OCI-LY7 (cell line): ENCODE data around the gene C10orf95. TPM values are rescaled to one million over a fixed set of nuclear protein-coding genes. Genes with fewer than 3 reads are reported as not detected.

Source experiments
- BruUV-seq: library from RNA; stranded (reverse); fragments of 400-500 nt; replicated peaks from 2 replicates; lab custom pipeline; 2021; lab: Mats Ljungman, UMichigan
- CTCF ChIA-PET: fragments of 300-600 bp; sonication (Branson Sonifier 250); formaldehyde crosslinking; loops from one replicate; lab custom pipeline; 2022; ENCODE audit warnings: antibody characterized with exemption; ENCODE audit not compliant: unreplicated experiment; lab: Charles Lee
- POLR2A ChIA-PET: fragments of 300-600 bp; sonication (Branson Sonifier 250); formaldehyde crosslinking; loops from one replicate; lab custom pipeline; 2022; ENCODE audit warnings: antibody characterized with exemption; lab: Charles Lee
- DNase-seq: peaks from one replicate; pipeline ENCODE4 v3.0.0-alpha.2; 2015; ENCODE audit warnings: low spot score
- H2AFZ ChIP-seq: fragments of 200-600 bp; sonication (generic), shearing (Covaris generic); 2 replicates; pipeline ENCODE4 v1.6.1; 2014; ENCODE audit warnings: mild to moderate bottlenecking, antibody characterized with exemption, low read length, moderate library complexity
- H3K27ac ChIP-seq: fragments of 200-600 bp; sonication (generic); 2 replicates; pipeline ENCODE4 v1.5.1; 2014; ENCODE audit warnings: mixed run types, low read depth, mild to moderate bottlenecking, moderate library complexity, low read length, inconsistent platforms; ENCODE audit not compliant: poor library complexity, severe bottlenecking
- H3K36me3 ChIP-seq: fragments of 200-600 bp; sonication (generic); 2 replicates; pipeline ENCODE4 v1.6.1; 2014; ENCODE audit warnings: mild to moderate bottlenecking, antibody characterized with exemption, low read length, moderate library complexity, mixed read lengths; ENCODE audit not compliant: insufficient read depth
- H3K4me1 ChIP-seq: fragments of 200-600 bp; sonication (generic); 2 replicates; pipeline ENCODE4 v1.5.1; 2014; ENCODE audit warnings: mild to moderate bottlenecking, low read length; ENCODE audit not compliant: insufficient read depth, poor library complexity, severe bottlenecking
- H3K4me2 ChIP-seq: fragments of 200-600 bp; sonication (generic); 2 replicates; pipeline ENCODE4 v1.6.1; 2014; ENCODE audit warnings: mild to moderate bottlenecking, low read length
- H3K4me3 ChIP-seq: fragments of 200-600 bp; sonication (generic); 2 replicates; pipeline ENCODE4 v1.5.1; 2014; ENCODE audit warnings: mild to moderate bottlenecking, low read depth, low read length; ENCODE audit not compliant: poor library complexity, severe bottlenecking
- H3K79me2 ChIP-seq: fragments of 200-600 bp; sonication (generic); 2 replicates; pipeline ENCODE4 v1.6.1; 2016; ENCODE audit warnings: low read depth, mild to moderate bottlenecking, low read length, moderate library complexity, mixed read lengths; ENCODE audit not compliant: insufficient read depth
- H3K9me2 ChIP-seq: fragments of 200-600 bp; sonication (generic); 2 replicates; pipeline ENCODE4 v1.6.1; 2016; ENCODE audit warnings: mild to moderate bottlenecking, low read length, mixed read lengths; ENCODE audit not compliant: insufficient read depth
- H3K9me3 ChIP-seq: fragments of 200-600 bp; sonication (generic); 2 replicates; pipeline ENCODE4 v1.6.1; 2014; ENCODE audit warnings: mild to moderate bottlenecking, mixed run types, low read length, mixed read lengths
- H4K20me1 ChIP-seq: fragments of 200-600 bp; sonication (generic); 2 replicates; pipeline ENCODE4 v1.6.1; 2014; ENCODE audit warnings: mild to moderate bottlenecking, antibody characterized with exemption, low read length, moderate library complexity, mixed read lengths; ENCODE audit not compliant: insufficient read depth
- EZH2phosphoT487 ChIP-seq: fragments of 200-600 bp; sonication (generic); IDR thresholded peaks from 2 replicates; pipeline ENCODE4 v1.6.1; 2018; ENCODE audit warnings: low read depth, borderline replicate concordance, mild to moderate bottlenecking, mixed run types, antibody characterized with exemption, low read length, moderate library complexity, mixed read lengths
- intact Hi-C: fragments of 100-400 bp; cut with micrococcal nuclease; formaldehyde crosslinking; loops from one replicate; pipeline ENCODE4 v1.10.0; 2022; ENCODE audit not compliant: unreplicated experiment
- total RNA-seq, 2 experiments: library from RNA; depleted of rRNA in 1 of 2; stranded (reverse); fragments of >200 nt in 1 of 2; shearing (Covaris generic) in 1 of 2; gene quantifications; 2 replicates each; pipeline ENCODE4 v1.2.3, GENCODE V29; 2014 to 2022
- TF ChIP-seq, protein P1 (sequence below): fragments of 200-600 bp; sonication (generic); conservative IDR thresholded peaks from 2 replicates; pipeline ENCODE4 v1.5.1; 2014; ENCODE audit warnings: mild to moderate bottlenecking, antibody characterized with exemption, low read length, moderate library complexity, mixed read lengths

C10orf95 gene
- total RNA-seq, 2 experiments from 2014 or later = 0.67 to 3.3 TPM

DNA sequence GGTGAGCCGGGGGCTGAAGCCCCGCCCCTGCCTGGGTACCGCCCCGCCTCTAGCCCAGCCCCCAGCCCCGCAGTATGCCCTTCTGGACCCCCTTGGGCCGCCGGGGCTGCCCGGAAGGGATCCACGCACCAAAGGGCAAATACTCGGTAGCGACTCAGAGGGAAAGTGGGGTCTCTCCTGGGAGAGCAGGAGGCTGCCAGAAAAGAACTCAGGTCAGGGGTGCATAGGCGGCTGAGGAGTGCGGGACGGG, 29.9 kb downstream of the C10orf95 start:
- no peaks in the 10 kb centered on the region for H3K9me2 ChIP-seq
- H3K4me1 ChIP-seq = peaks cover 46% of the 10 kb centered on the region
- H3K9me3 ChIP-seq = no peaks in the 10 kb centered on the region
- ChIA-PET POLR2A (interaction anchor here (1.0 to 1.8 kb wide), 6 partner anchors 9 to 91 kb away, joined by 3 to 11 read pairs (median 4); partner anchors contain the start of genes ACTR1A, C10orf95 and CUEDC2), CTCF (no interaction called here)
- peak overlapping the region; percentile 79 for H3K4me3 ChIP-seq
- H2AFZ ChIP-seq = peak overlapping the region; percentile 80; the same call in 1 of the 2 replicates
- H3K4me2 ChIP-seq = peak overlapping the region; percentile 96
- TF ChIP-seq, protein P1, sequence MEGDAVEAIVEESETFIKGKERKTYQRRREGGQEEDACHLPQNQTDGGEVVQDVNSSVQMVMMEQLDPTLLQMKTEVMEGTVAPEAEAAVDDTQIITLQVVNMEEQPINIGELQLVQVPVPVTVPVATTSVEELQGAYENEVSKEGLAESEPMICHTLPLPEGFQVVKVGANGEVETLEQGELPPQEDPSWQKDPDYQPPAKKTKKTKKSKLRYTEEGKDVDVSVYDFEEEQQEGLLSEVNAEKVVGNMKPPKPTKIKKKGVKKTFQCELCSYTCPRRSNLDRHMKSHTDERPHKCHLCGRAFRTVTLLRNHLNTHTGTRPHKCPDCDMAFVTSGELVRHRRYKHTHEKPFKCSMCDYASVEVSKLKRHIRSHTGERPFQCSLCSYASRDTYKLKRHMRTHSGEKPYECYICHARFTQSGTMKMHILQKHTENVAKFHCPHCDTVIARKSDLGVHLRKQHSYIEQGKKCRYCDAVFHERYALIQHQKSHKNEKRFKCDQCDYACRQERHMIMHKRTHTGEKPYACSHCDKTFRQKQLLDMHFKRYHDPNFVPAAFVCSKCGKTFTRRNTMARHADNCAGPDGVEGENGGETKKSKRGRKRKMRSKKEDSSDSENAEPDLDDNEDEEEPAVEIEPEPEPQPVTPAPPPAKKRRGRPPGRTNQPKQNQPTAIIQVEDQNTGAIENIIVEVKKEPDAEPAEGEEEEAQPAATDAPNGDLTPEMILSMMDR = no peak
- no peak for TF ChIP-seq EZH2phosphoT487
- intact Hi-C loops = loop anchor here (1.0 to 5.0 kb wide), 7 partner anchors 11 to 161 kb away; partner anchors contain the start of genes ACTR1A, CUEDC2 and SUFU
- peaks cover 6% of the 10 kb centered on the region; the same call in 1 of the 2 replicates for H3K79me2 ChIP-seq
- peaks cover 11% of the 10 kb centered on the region; the same call in 1 of the 2 replicates for H3K36me3 ChIP-seq
- no peak for DNase-seq
- peak overlapping the region; percentile 82 for H3K27ac ChIP-seq
- TSS peak; percentile 83 for BruUV-seq
- H4K20me1 ChIP-seq = no peaks in the 10 kb centered on the region

DNA sequence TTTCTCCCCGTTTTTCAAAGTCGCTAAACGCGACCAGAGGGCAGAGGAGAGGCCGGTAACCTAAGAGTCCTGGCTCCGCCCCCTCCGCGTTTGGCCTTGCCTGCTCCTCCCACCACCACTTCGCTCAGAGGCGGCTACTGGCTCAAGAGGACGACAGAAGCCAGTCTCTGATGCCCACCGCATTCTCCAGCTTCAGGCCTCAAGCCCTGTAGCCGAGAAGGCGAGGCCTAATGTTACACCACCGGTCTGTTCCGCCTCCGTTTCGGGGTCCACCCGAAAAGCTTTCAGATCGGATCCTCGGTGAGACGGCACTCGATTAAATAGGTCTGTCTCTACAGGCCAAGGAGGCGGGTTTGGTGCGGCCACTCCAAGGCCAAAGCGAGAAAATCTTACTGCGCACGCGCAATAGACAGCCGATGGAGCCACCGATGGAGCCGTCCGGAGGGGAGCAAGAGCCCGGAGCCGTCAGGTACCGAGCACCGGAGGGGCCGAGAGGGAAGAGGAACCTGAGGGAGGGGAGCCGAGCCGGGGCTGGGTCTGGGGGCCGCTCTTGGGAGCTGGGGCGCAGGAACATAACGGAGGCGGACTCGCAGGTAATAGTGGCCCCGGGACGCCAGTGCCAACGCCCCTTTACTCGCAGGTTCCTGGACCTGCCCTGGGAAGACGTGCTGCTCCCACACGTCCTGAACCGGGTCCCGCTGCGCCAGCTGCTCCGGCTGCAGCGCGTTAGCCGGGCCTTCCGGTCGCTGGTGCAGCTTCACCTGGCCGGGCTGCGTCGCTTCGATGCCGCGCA, 30.4 kb downstream of the C10orf95 start, which contains the start of gene FBXL15:
FBXL15 (plus strand) TSS at position 123 of the 793 bp plus-strand sequence; CDS start at position 417, 294 bp downstream.
- no peaks in the 10 kb centered on the region for H3K9me3 ChIP-seq
- no peaks in the 10 kb centered on the region for H3K9me2 ChIP-seq
- peaks cover 11% of the 10 kb centered on the region; the same call in 1 of the 2 replicates for H3K36me3 ChIP-seq
- peak; percentile 99 for DNase-seq
- peak within 1 kb of the TSS; percentile 79 for H3K4me3 ChIP-seq
- TF ChIP-seq, protein P1 = no peak; the same call in 1 of the 2 replicates
- no peak for TF ChIP-seq EZH2phosphoT487
- H3K4me1 ChIP-seq = peaks cover 46% of the 10 kb centered on the region
- H3K4me2 ChIP-seq = peak within 1 kb of the TSS; percentile 96
- peak within 1 kb of the TSS; percentile 80 for H2AFZ ChIP-seq
- H3K79me2 ChIP-seq = peaks cover 6% of the 10 kb centered on the region; the same call in 1 of the 2 replicates
- POLR2A ChIA-PET = interaction anchor here (0.9 to 1.8 kb wide), 10 partner anchors 10 to 91 kb away, joined by 3 to 11 read pairs (median 4); partner anchors contain the start of genes C10orf95 and CUEDC2
- intact Hi-C loops = loop anchor here (1.0 to 5.0 kb wide), 7 partner anchors 11 to 161 kb away; partner anchors contain the start of genes ACTR1A, CUEDC2 and SUFU
- no TSS peak for BruUV-seq
- peak within 1 kb of the TSS; percentile 82 for H3K27ac ChIP-seq
- H4K20me1 ChIP-seq = no peaks in the 10 kb centered on the region
- CTCF ChIA-PET = interaction anchor here (0.9 to 1.2 kb wide), 2 partner anchors 11 to 21 kb away, joined by 3 to 5 read pairs; partner anchors contain the start of gene CUEDC2
